NCI-H748 (cell line): ENCODE measurements around the gene TEX51.

Experiments
- DNase-seq: peaks from one replicate; lab custom pipeline; 2025; ENCODE audit not compliant: unreplicated experiment; lab: John Stamatoyannopoulos, UW

Gene TEX51

GRCh38 chr2:126898636-126899035 lies at the start of gene TEX51:
Gene TEX51, plus strand, starts transcription at chr2:126898890. Its CDS starts 29 bp downstream, at chr2:126898919.
- no peak for DNase-seq

GRCh38 chr2:126849054-126849453 lies 49.6 kb upstream of the TEX51 start:
- no peak for DNase-seq

GRCh38 chr2:126849486-126849885 lies 49.2 kb upstream of the TEX51 start:
- no peak for DNase-seq

- no peak for DNase-seq
These were observed 48.6 kb upstream of the TEX51 start for GRCh38 chr2:126849991-126850535.

- DNase-seq, result no peak
These were observed 47.8 kb upstream of the TEX51 start for GRCh38 chr2:126850940-126851339.

GRCh38 chr2:126851756-126852155 lies 46.9 kb upstream of the TEX51 start:
- no peak for DNase-seq

- no peak for DNase-seq
These were observed 46.3 kb upstream of the TEX51 start for GRCh38 chr2:126852361-126852760.

GRCh38 chr2:126855606-126856005 lies 43.1 kb upstream of the TEX51 start:
- DNase-seq, result no peak

GRCh38 chr2:126856403-126856802 lies 42.3 kb upstream of the TEX51 start:
- no peak for DNase-seq

GRCh38 chr2:126857502-126857901 lies 41.2 kb upstream of the TEX51 start:
- no peak for DNase-seq

- no peak for DNase-seq
These were observed 40.7 kb upstream of the TEX51 start for GRCh38 chr2:126858013-126858412.

GRCh38 chr2:126858436-126858835 lies 40.3 kb upstream of the TEX51 start:
- no peak for DNase-seq

GRCh38 chr2:126858991-126859390 lies 39.7 kb upstream of the TEX51 start:
- no peak for DNase-seq

GRCh38 chr2:126859631-126860030 lies 39.1 kb upstream of the TEX51 start:
- no peak for DNase-seq

GRCh38 chr2:126860385-126860784 lies 38.3 kb upstream of the TEX51 start:
- DNase-seq, result no peak

- no peak for DNase-seq
These were observed 36.0 kb upstream of the TEX51 start for GRCh38 chr2:126862730-126863129.

GRCh38 chr2:126863336-126864015 lies 35.2 kb upstream of the TEX51 start:
- no peak for DNase-seq

- no peak for DNase-seq
These were observed 33.8 kb upstream of the TEX51 start for GRCh38 chr2:126864861-126865260.

- DNase-seq, result no peak
These were observed 32.2 kb upstream of the TEX51 start for GRCh38 chr2:126866451-126866850.

- no peak for DNase-seq
These were observed 23.7 kb upstream of the TEX51 start for GRCh38 chr2:126874961-126875360.

- no peak for DNase-seq
These were observed 22.1 kb upstream of the TEX51 start for GRCh38 chr2:126876631-126877030.

GRCh38 chr2:126877041-126877440 lies 21.6 kb upstream of the TEX51 start:
- DNase-seq, result no peak
